IMR-90 (cell line): ENCODE measurements around the gene LLGL1. TPM values are rescaled to one million over a fixed set of nuclear protein-coding genes. Genes with fewer than 3 reads are reported as not detected.
A peak's percentile ranks its signal among the peaks of the same experiment; 100 is the strongest.

Experiments
- ATAC-seq: fragments of 200-7000 bp; cut with Tn5 transposase; 2 replicates; pipeline ENCODE4 v1.9.1; 2020; ENCODE audit warnings: low read depth, mild to moderate bottlenecking, moderate library complexity
- BruUV-seq: library from RNA; stranded (reverse); fragments of 400-500 nt; replicated peaks from 2 replicates; lab custom pipeline; 2021; lab: Mats Ljungman, UMichigan
- CTCF ChIA-PET: fragments of 300-600 bp; formaldehyde crosslinking; extraction: SDS; loops from one replicate; lab custom pipeline; 2021; ENCODE audit warnings: antibody characterized with exemption; lab: Yijun Ruan, JAX
- POLR2A ChIA-PET: fragments of 300-600 bp; sonication (Branson Sonifier 250); formaldehyde crosslinking; loops from one replicate; lab custom pipeline; 2022; ENCODE audit warnings: antibody characterized with exemption; ENCODE audit not compliant: unreplicated experiment; lab: Charles Lee
- DNase-seq: peaks from one replicate; pipeline ENCODE4 v3.0.0; 2013
- H2AFZ ChIP-seq: replicated peaks from 2 replicates; pipeline ENCODE3; 2013; ENCODE audit warnings: low read length, mild to moderate bottlenecking; ENCODE audit not compliant: poor library complexity
- H2AK5ac ChIP-seq: 2 replicates; pipeline ENCODE4 v1.6.1; 2013; ENCODE audit warnings: low read depth, low read length, inconsistent platforms
- H2AK9ac ChIP-seq: replicated peaks from 2 replicates; pipeline ENCODE3; 2013; ENCODE audit warnings: mild to moderate bottlenecking, low read depth, low read length, moderate library complexity; ENCODE audit not compliant: poor library complexity
- H2BK120ac ChIP-seq: 2 replicates; pipeline ENCODE4 v1.6.1; 2013; ENCODE audit warnings: low read depth, low read length, inconsistent platforms
- H2BK15ac ChIP-seq: 3 replicates; pipeline ENCODE4 v1.6.1; 2013; ENCODE audit warnings: low read depth, low read length, inconsistent platforms
- H2BK20ac ChIP-seq: 2 replicates; pipeline ENCODE4 v1.6.1; 2013; ENCODE audit warnings: low read depth, mild to moderate bottlenecking, inconsistent platforms, low read length, moderate library complexity
- H2BK5ac ChIP-seq: 2 replicates; pipeline ENCODE4 v1.6.1; 2013; ENCODE audit warnings: mild to moderate bottlenecking, low read depth, low read length, inconsistent platforms; ENCODE audit not compliant: poor library complexity, severe bottlenecking
- H3K14ac ChIP-seq: replicated peaks from 2 replicates; pipeline ENCODE4 v1.6.1; 2013; ENCODE audit warnings: low read depth, low read length, inconsistent platforms
- H3K18ac ChIP-seq: 2 replicates; pipeline ENCODE4 v1.6.1; 2013; ENCODE audit warnings: low read depth, low read length, control low read depth
- H3K23ac ChIP-seq: 2 replicates; pipeline ENCODE4 v1.6.1; 2013; ENCODE audit warnings: low read depth, low read length, inconsistent platforms
- H3K27ac ChIP-seq: 2 replicates; pipeline ENCODE4 v1.5.1; 2013; ENCODE audit warnings: mild to moderate bottlenecking, control low read depth, low read length; ENCODE audit not compliant: insufficient read depth
- H3K27me3 ChIP-seq: 2 replicates; pipeline ENCODE4 v1.6.1; 2013; ENCODE audit warnings: low read length; ENCODE audit not compliant: control insufficient read depth, insufficient read depth
- H3K36me3 ChIP-seq: 2 replicates; pipeline ENCODE4 v1.6.1; 2013; ENCODE audit warnings: low read length, mixed read lengths; ENCODE audit not compliant: control insufficient read depth, insufficient read depth
- H3K4ac ChIP-seq: 2 replicates; pipeline ENCODE4 v1.6.1; 2013; ENCODE audit warnings: low read depth, low read length, inconsistent platforms
- H3K4me1 ChIP-seq: 2 replicates; pipeline ENCODE4 v1.6.1; 2013; ENCODE audit warnings: low read length, mixed read lengths; ENCODE audit not compliant: control insufficient read depth, insufficient read depth
- H3K4me2 ChIP-seq: 2 replicates; pipeline ENCODE4 v1.6.1; 2013; ENCODE audit warnings: low read depth, mild to moderate bottlenecking, control low read depth, low read length, moderate library complexity
- H3K4me3 ChIP-seq: 2 replicates; pipeline ENCODE4 v1.5.1; 2013; ENCODE audit warnings: low read depth, mild to moderate bottlenecking, control low read depth, low read length, moderate library complexity; ENCODE audit not compliant: insufficient read depth
- H3K56ac ChIP-seq: 2 replicates; pipeline ENCODE4 v1.6.1; 2013; ENCODE audit warnings: low read length, inconsistent platforms; ENCODE audit not compliant: insufficient read depth; ENCODE audit errors: extremely low read depth
- H3K79me1 ChIP-seq, 2 experiments: 2 replicates each; pipeline ENCODE4 v1.6.1; 2013; ENCODE audit warnings: low read length in 2 of 2, inconsistent platforms in 1 of 2, low read depth in 1 of 2
- H3K9ac ChIP-seq: 2 replicates; pipeline ENCODE4 v1.6.1; 2013; ENCODE audit warnings: low read depth, low read length, control low read depth
- H3K9me1 ChIP-seq: 2 replicates; pipeline ENCODE4 v1.6.1; 2013; ENCODE audit warnings: low read length, inconsistent platforms; ENCODE audit not compliant: insufficient read depth
- H3K9me3 ChIP-seq: 2 replicates; pipeline ENCODE4 v1.6.1; 2013; ENCODE audit warnings: low read length; ENCODE audit not compliant: control insufficient read depth, insufficient read depth
- H4K20me1 ChIP-seq: 2 replicates; pipeline ENCODE4 v1.6.1; 2013; ENCODE audit warnings: low read length, inconsistent platforms; ENCODE audit not compliant: insufficient read depth
- H4K5ac ChIP-seq: 2 replicates; pipeline ENCODE4 v1.6.1; 2013; ENCODE audit warnings: mild to moderate bottlenecking, low read depth, low read length, control low read depth
- H4K8ac ChIP-seq, 2 experiments: 2 replicates each; pipeline ENCODE4 v1.6.1; 2013; ENCODE audit warnings: low read depth in 2 of 2, low read length in 2 of 2, control low read depth in 1 of 2, inconsistent platforms in 1 of 2
- H4K91ac ChIP-seq: 2 replicates; pipeline ENCODE4 v1.6.1; 2013; ENCODE audit warnings: low read depth, low read length, inconsistent platforms; ENCODE audit not compliant: insufficient read depth
- CHD1 ChIP-seq: IDR thresholded peaks from 2 replicates; pipeline ENCODE4 v1.6.1; 2012; ENCODE audit warnings: low read depth, low read length, improper control_type of control experiment
- CTCF ChIP-seq: conservative IDR thresholded peaks from 2 replicates; pipeline ENCODE4 v1.5.1; 2012; ENCODE audit warnings: mild to moderate bottlenecking, low read depth, low read length, improper control_type of control experiment
- FOS ChIP-seq: fragments of 150-350 bp; IDR thresholded peaks from 2 replicates; pipeline ENCODE4 v1.6.1; 2016; ENCODE audit warnings: low read depth, low read length
- MAZ ChIP-seq: IDR thresholded peaks from 2 replicates; pipeline ENCODE4 v1.6.1; 2012; ENCODE audit warnings: low read depth, mild to moderate bottlenecking, low read length, improper control_type of control experiment, moderate library complexity, borderline replicate concordance
- MXI1 ChIP-seq: IDR thresholded peaks from 2 replicates; pipeline ENCODE4 v1.6.1; 2012; ENCODE audit warnings: low read depth, mild to moderate bottlenecking, low read length, moderate library complexity, borderline replicate concordance
- RFX5 ChIP-seq: IDR thresholded peaks from 2 replicates; pipeline ENCODE4 v1.8.0; 2012; ENCODE audit warnings: low read depth, mild to moderate bottlenecking, low read length, moderate library complexity
- USF2 ChIP-seq: fragments of 150-350 bp; IDR thresholded peaks from 2 replicates; pipeline ENCODE4 v1.6.1; 2017; ENCODE audit warnings: mild to moderate bottlenecking, antibody characterized with exemption, low read length, low read depth
- WGBS, 2 experiments: methylation state at CpG; one replicate each; pipeline versions ENCODE4 v1.1.5 to v1.1.7; 2013; ENCODE audit warnings: missing lambda C conversion rate in 2 of 2; ENCODE audit not compliant: insufficient read length in 1 of 2; ENCODE audit errors: extremely low coverage in 2 of 2; 5-methylcytosine and 5-hydroxymethylcytosine counted together
- dilution Hi-C: fragments of 300-500 bp; cut with HindIII; formaldehyde crosslinking; loops from one replicate; pipeline ENCODE4 v1.14.3; 2018; ENCODE audit warnings: low sequenced_read_pairs; ENCODE audit not compliant: unreplicated experiment
- in situ Hi-C: fragments of 300-500 bp; cut with MboI; formaldehyde crosslinking; loops from 3 replicates; pipeline ENCODE4 v1.14.3; 2019; ENCODE audit warnings: low sequenced_read_pairs, inconsistent platforms, mixed read lengths
- intact Hi-C: fragments of 100-400 bp; cut with micrococcal nuclease; formaldehyde crosslinking; loops from 2 replicates; pipeline ENCODE4 v1.10.0; 2022
- polyA plus RNA-seq, 3 experiments: library from polyadenylated mRNA; depleted of rRNA; stranded (reverse); fragments of >200 nt; gene quantifications; 2 replicates each; pipeline ENCODE4 v1.2.3, GENCODE V29; 2012; ENCODE audit warnings: low replicate concordance in 1 of 3
- total RNA-seq: library from RNA; depleted of rRNA; stranded (reverse); fragments of >200 nt; gene quantifications from 2 replicates; pipeline ENCODE4 v1.2.3, GENCODE V29; 2012

LLGL1 gene
- total and polyA plus RNA-seq, 2 of the 4 experiments (the other 2 are of a cell fraction): 40.1 to 52.9 TPM

- Histone ChIP-seq H4K5ac (peak within 1 kb of the TSS; percentile 72; the same call in 1 of the 2 replicates), H3K4me2 (peak within 1 kb of the TSS; percentile 93), H3K23ac (peak within 1 kb of the TSS; percentile 86), H3K36me3 (peaks cover 34% of the 10 kb centered on the region), H2AK9ac (peak within 1 kb of the TSS; percentile 95), H3K9me3 (no peaks in the 10 kb centered on the region), H4K20me1 (peaks cover 22% of the 10 kb centered on the region), H2BK20ac (no peak within 1 kb of the TSS), H3K56ac (peak within 1 kb of the TSS; percentile 57; the same call in 1 of the 2 replicates), H3K9ac (peak within 1 kb of the TSS; percentile 74), H3K18ac (peak within 1 kb of the TSS; percentile 1), H3K27me3 (no peaks in the 10 kb centered on the region), H3K4me3 (peak within 1 kb of the TSS; percentile 75), H3K27ac (peak within 1 kb of the TSS; percentile 71), H2BK15ac (no peak within 1 kb of the TSS), H2BK5ac (peak within 1 kb of the TSS; percentile 77), H3K9me1 (peaks cover 12% of the 10 kb centered on the region; the same call in 1 of the 2 replicates), H2BK120ac (peak within 1 kb of the TSS; percentile 58), H4K8ac (peak within 1 kb of the TSS; percentile 24 to 91; a peak in 3 of 4 replicates), H3K4ac (peak within 1 kb of the TSS; percentile 76), H3K79me1 (peaks cover 25 to 72% of the 10 kb centered on the region in 2 experiments), H3K14ac (peak within 1 kb of the TSS; percentile 92), H3K4me1 (peaks cover 18% of the 10 kb centered on the region), H2AFZ (peak within 1 kb of the TSS; percentile 95), H2AK5ac (peak within 1 kb of the TSS; percentile 85), H4K91ac (peak within 1 kb of the TSS; percentile 56)
- WGBS, 2 experiments: 2% methylated on average over 42 of the region's 72 CpGs; no CpG with 5 or more reads in 1 of the 2 experiments
- dilution Hi-C loops (no loop called here), in situ Hi-C loops (no loop called here), intact Hi-C loops (no loop called here)
- BruUV-seq: no TSS peak
- ChIA-PET CTCF (interaction anchor here (0.5 to 0.6 kb wide), 2 partner anchors 8 to 1962 kb away, joined by 6 to 7 read pairs; no protein-coding TSS in a partner anchor), POLR2A (no interaction called here)
- ATAC-seq (peak; percentile 83), DNase-seq (peak; percentile 91)
- TF ChIP-seq CTCF (no peak), FOS (no peak), USF2 (peak; percentile 49; the same call in 1 of the 2 replicates), CHD1 (no peak), MXI1 (peak; percentile 40; the same call in 1 of the 2 replicates), MAZ (0 out of 2 replicates have a peak, but pooled peaks have one; percentile 38), RFX5 (no peak)
Measured at GRCh38 chr17:18260332-18261145, 35.1 kb downstream of the LLGL1 start, which contains the start of gene MIEF2. MIEF2 (plus strand) TSS chr17:18260662; CDS start chr17:18262721, 2,059 bp downstream.
